ENCODE measurements around the gene MED13L.
"Not testable (repeated sequence)": the region's sequence is repeated elsewhere in the genome, so short reads cannot be mapped to it uniquely, and the experiment has no call there.

MED13L gene

DNA sequence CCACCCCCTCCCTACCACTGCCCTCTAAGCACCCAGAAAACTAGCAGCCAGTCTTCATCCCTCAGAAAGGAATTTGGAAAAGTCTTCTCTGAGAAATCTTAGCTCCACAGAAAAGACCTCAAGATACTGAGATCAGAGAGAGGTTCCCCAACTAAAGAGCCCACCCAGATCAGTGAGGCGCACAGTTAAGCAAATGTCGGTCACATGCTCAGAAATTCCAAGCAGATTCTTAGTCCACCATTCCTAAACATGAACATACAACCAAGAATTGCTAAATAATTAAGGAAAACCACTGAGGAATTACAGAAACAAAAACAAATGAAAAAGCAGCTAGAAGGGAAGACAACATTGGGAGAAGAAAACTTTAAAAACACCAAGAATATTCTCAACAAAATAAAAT is 32.3 kb downstream of the MED13L start:
- TF ChIP-seq, protein P1, sequence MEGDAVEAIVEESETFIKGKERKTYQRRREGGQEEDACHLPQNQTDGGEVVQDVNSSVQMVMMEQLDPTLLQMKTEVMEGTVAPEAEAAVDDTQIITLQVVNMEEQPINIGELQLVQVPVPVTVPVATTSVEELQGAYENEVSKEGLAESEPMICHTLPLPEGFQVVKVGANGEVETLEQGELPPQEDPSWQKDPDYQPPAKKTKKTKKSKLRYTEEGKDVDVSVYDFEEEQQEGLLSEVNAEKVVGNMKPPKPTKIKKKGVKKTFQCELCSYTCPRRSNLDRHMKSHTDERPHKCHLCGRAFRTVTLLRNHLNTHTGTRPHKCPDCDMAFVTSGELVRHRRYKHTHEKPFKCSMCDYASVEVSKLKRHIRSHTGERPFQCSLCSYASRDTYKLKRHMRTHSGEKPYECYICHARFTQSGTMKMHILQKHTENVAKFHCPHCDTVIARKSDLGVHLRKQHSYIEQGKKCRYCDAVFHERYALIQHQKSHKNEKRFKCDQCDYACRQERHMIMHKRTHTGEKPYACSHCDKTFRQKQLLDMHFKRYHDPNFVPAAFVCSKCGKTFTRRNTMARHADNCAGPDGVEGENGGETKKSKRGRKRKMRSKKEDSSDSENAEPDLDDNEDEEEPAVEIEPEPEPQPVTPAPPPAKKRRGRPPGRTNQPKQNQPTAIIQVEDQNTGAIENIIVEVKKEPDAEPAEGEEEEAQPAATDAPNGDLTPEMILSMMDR (conservative IDR thresholded peaks at IDR 0.05), result no peak
- H3K27ac ChIP-seq, result no peak overlapping the region

DNA sequence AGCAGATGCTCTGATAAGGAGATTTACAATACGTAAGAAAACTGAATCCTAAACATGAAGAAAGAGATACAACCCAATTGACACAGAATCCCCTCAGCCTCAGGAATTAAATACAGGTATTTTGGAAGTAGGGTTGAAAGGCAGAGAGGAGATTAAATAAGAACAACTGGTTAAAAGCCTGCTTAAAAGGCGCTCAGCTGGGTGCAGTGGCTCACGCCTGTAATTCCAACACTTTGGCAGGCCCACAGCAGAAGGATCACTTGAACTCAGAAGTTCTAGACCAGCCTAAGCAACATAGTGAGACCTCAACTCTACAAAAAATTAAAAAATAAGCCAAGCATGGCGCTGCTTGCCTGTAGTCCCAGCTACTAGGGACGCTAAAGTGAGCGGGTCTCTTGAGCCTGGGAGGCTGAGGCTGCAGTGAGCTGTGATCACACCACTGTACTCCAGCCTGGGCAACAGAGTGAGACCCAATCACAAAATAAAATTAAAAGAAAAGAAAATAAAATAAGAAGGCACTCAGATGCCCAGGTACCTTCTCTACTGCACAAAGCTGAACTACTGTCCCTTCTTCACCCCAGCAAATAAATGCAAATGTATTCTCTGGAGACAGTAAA is 32.9 kb downstream of the MED13L start:
- no peak overlapping the region for H3K27ac ChIP-seq
- TF ChIP-seq, protein P1 (conservative IDR thresholded peaks at IDR 0.05), result no peak

DNA sequence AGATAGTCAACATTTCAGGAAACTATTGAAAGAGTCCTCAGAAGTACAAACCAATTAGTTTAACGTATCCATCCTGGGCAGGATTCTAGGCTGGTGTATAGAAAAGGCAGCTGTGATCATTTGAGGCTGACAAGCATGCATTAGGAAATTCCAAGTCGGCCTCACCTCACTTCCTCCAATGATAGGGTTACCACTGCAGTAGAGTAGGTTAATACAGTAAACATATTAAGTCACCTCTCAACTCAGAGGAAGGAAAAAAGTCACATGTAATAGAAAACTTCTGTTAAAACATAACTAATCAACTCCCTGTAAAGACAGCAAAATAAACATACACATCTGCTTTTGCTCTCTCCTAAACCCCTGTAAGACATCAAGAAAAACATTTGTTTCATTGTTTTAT is 33.5 kb downstream of the MED13L start:
- no peak overlapping the region for H3K27ac ChIP-seq
- TF ChIP-seq, protein P1 (conservative IDR thresholded peaks at IDR 0.05), result no peak

DNA sequence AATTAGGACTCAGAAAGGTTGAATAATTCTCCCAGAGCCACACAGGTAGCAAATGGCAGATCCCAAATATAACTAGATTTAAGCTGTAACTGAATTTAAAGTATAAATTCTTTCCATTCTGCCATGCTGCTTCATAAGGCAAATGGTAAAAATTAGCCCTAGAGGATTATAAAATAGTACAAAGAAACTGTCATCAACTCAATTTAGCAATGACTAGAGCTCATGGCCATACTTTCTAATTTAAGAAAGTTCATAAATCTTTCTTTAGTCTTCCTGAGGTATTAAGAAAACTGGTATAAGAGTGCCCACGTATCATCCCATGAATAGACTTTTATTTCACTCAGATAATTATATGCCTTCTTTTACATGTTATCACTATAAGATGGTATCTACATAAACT is 34.8 kb downstream of the MED13L start:
- TF ChIP-seq, protein P1 (conservative IDR thresholded peaks at IDR 0.05), result no peak
- no peak overlapping the region for H3K27ac ChIP-seq

DNA sequence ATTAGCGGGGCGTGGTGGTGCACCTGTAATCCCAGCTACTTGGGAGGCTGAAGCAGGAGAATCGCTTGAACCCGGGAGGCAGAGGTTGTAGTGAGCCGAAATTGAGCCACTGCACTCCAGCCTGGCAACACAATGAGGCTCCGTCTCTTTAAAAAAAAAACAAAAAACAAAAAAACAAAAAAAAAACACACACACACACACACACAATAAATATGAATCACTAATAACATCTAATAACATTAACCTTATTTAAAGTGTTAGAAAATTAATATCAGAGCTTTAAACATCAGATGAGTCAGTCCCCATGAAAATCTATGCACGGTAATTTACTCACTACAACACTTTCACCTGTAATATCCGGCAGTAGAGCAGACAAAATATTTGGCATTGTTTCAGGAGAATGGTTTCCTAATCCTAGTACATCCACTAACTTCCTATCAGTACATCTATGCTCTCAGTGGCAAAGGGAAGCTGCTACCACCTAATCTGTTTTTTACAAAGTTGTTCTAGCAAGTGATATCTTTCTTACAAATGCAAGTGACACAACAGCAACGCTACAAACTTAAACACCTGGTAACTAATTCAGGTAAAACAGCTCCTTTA is 36.2 kb downstream of the MED13L start:
- TF ChIP-seq, protein P1 (conservative IDR thresholded peaks at IDR 0.05), result no peak
- no peak overlapping the region for H3K27ac ChIP-seq

DNA sequence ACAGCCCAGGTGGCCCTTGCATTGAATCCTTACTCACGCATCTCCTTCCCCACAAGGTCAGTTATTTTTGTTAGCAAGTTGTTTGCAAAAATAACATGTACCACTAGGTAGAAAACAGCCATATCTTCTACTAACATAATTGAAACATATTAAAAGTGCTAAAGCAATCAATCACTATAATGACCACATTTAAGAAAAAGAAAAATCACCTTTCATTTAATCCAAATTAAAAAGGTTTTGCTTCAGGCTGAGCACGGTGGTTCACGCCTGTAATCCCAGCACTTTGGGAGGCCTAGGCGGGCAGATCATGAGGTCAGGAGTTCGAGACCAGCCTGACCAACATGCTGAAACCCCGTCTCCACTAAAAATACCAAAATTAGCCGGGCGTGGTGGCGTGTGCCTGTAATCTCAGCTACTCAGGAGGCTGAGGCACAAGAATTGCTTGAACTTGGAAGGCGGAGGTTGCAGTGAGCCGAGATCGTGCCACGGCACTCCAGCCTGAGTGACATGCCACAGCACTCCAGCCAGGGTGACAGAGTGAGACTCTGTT is 38.8 kb downstream of the MED13L start:
- H3K27ac ChIP-seq, result not testable (repeated sequence)

DNA sequence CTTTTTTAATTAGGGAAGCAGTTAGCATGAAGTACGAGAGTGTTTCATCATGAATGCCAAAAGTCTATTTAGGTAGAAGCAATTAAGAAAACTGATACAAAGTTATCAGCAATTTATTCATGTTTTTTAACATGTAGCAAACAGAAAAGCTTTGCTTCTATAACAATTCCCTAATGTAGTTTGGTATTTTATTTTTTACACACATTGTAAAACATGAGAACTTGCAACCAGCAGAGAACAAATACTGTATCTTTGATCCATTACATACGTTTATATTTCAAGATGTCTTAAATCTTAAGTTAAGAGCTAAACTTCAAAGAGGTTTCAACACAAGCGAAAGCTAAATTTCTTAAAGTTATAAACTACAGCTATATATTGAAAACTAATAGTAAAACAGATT is 39.3 kb downstream of the MED13L start:
- TF ChIP-seq, protein P1 (conservative IDR thresholded peaks at IDR 0.05), result no peak
- H3K27ac ChIP-seq, result no peak overlapping the region

DNA sequence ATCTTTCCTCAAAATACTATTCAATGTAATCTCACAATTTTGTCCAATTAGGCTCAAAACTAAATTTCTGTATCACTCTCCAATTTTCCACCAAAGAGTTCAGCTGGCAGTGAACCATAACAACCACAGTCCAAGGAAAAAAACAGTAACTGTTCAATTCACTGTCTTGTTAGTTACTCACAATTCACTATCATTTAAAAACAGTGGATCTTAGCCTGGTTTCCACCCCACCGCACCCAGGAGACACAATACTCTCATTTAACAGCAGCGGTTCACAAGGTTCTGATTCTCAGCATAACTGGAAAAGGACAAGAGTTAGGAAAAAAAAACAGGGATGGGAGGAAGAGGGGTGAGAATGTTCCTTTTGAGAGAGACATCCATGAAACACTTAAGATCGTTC is 40.5 kb downstream of the MED13L start:
- TF ChIP-seq, protein P1 (conservative IDR thresholded peaks at IDR 0.05), result no peak
- H3K27ac ChIP-seq, result no peak overlapping the region

All from VCaP (cell line).